Neural cell (in vitro differentiated cells): ENCODE measurements around the gene CNOT4.

Experiments used
- EZH2 ChIP-seq: fragments of 200-600, 300-800 bp; shearing (Covaris generic), sonication (generic); IDR thresholded peaks from 2 replicates; pipeline ENCODE4 v1.6.1; 2014; ENCODE audit warnings: antibody characterized with exemption, low read length, borderline replicate concordance, mild to moderate bottlenecking; ENCODE audit not compliant: insufficient read depth, poor library complexity, severe bottlenecking
- POLR2AphosphoS5 ChIP-seq: IDR thresholded peaks from 2 replicates; pipeline ENCODE4 v1.6.1; 2012
- TAF1 ChIP-seq: IDR thresholded peaks from 2 replicates; pipeline ENCODE4 v1.6.1; 2012; ENCODE audit warnings: low read depth
- TF ChIP-seq, protein P1 (sequence below): fragments of 450-650 bp; IDR thresholded peaks from 2 replicates; pipeline ENCODE4 v1.5.1; 2014; ENCODE audit warnings: antibody characterized with exemption, mild to moderate bottlenecking, moderate library complexity; ENCODE audit not compliant: poor library complexity, severe bottlenecking

DNA sequence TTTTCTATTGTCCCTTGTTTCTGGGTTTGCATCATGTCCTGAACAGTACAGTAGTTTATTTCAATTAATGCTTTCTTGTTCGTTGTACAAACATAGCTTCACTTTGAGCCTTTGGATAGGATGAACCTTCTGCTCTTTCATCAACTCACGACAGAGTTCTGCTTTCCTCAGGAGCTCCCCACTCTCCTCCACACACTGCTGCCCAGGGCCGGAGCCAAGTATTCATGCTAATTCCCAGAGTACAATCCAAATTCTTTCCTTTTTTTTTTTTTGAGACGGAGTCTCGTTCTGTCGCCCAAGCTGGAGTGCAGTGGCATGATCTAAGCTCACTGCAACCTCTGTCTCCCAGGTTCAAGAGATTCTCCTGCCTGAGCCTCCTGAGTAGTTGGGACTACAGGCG, 40.3 kb upstream of the CNOT4 start:
- TF ChIP-seq, protein P1, sequence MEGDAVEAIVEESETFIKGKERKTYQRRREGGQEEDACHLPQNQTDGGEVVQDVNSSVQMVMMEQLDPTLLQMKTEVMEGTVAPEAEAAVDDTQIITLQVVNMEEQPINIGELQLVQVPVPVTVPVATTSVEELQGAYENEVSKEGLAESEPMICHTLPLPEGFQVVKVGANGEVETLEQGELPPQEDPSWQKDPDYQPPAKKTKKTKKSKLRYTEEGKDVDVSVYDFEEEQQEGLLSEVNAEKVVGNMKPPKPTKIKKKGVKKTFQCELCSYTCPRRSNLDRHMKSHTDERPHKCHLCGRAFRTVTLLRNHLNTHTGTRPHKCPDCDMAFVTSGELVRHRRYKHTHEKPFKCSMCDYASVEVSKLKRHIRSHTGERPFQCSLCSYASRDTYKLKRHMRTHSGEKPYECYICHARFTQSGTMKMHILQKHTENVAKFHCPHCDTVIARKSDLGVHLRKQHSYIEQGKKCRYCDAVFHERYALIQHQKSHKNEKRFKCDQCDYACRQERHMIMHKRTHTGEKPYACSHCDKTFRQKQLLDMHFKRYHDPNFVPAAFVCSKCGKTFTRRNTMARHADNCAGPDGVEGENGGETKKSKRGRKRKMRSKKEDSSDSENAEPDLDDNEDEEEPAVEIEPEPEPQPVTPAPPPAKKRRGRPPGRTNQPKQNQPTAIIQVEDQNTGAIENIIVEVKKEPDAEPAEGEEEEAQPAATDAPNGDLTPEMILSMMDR = no peak
- TF ChIP-seq POLR2AphosphoS5 (no peak), EZH2 (no peak), TAF1 (no peak)
